Keratinocyte (primary cell): ENCODE results near the gene METTL2A.
"Not testable (repeated sequence)": the region's sequence is repeated elsewhere in the genome, so short reads cannot be mapped to it uniquely, and the experiment has no call there.

Experiments
- CTCF ChIP-seq, 3 experiments: IDR thresholded peaks in 1 of 3; conservative IDR thresholded peaks in 1 of 3; optimal IDR thresholded peaks in 1 of 3; 2 replicates in 2 of 3; 3 replicates in 1 of 3; pipeline versions ENCODE3 to v1.5.1; 2011; ENCODE audit warnings: low read length in 3 of 3, mild to moderate bottlenecking in 3 of 3, moderate library complexity in 2 of 3, control low read depth in 1 of 3, inconsistent platforms in 1 of 3; ENCODE audit not compliant: insufficient read depth in 2 of 3; ENCODE audit errors: extremely low read depth in 1 of 3
- EZH2 ChIP-seq: IDR thresholded peaks from one replicate; pipeline ENCODE4 v1.6.1; 2012; ENCODE audit warnings: inconsistent platforms, mild to moderate bottlenecking, low read length, moderate library complexity

GRCh38 chr17:62490990-62491389, 67.3 kb downstream of the METTL2A start:
- not testable (repeated sequence) for TF ChIP-seq CTCF (optimal IDR thresholded peaks at IDR 0.05 in 1 of 3, IDR thresholded peaks at IDR 0.05 in 1 of 3, conservative IDR thresholded peaks at IDR 0.05 in 1 of 3; ENCODE audit: extremely low read depth in 1 of 3, insufficient read depth in 2 of 3, low read length in 3 of 3); EZH2
